HEK293T (cell line): ENCODE measurements around the gene TMEM151B.

Experiments used
- CTCF ChIA-PET: fragments of 350-600 bp; formaldehyde crosslinking; extraction: SDS; loops from one replicate; lab custom pipeline; 2021; ENCODE audit warnings: antibody characterized with exemption, inconsistent platforms; lab: Yijun Ruan, JAX
- POLR2A ChIA-PET: fragments of 350-600 bp; formaldehyde crosslinking; extraction: SDS; loops from one replicate; lab custom pipeline; 2020; ENCODE audit warnings: antibody characterized with exemption, inconsistent platforms; lab: Yijun Ruan, JAX
- DNase-seq: peaks from one replicate; pipeline ENCODE4 v3.0.0; 2012; ENCODE audit warnings: mixed read lengths; ENCODE audit errors: extremely low spot score
- ARNT ChIP-seq: fragments of 450-650 bp; IDR thresholded peaks from 2 replicates; pipeline ENCODE4 v1.6.1; 2017; ENCODE audit warnings: mild to moderate bottlenecking
- BHLHE40 ChIP-seq: fragments of 450-650 bp; IDR thresholded peaks from 2 replicates; pipeline ENCODE4 v1.6.1; 2016; ENCODE audit warnings: mild to moderate bottlenecking, moderate library complexity, borderline replicate concordance
- CTBP1 ChIP-seq: fragments of 450-650 bp; IDR thresholded peaks from 2 replicates; pipeline ENCODE4 v1.6.1; 2016; ENCODE audit warnings: borderline replicate concordance
- ELF4 ChIP-seq: fragments of 450-650 bp; IDR thresholded peaks from 2 replicates; pipeline ENCODE4 v1.6.1; 2017; ENCODE audit warnings: antibody characterized with exemption
- FOXA1 ChIP-seq: fragments of 450-650 bp; IDR thresholded peaks from 2 replicates; pipeline ENCODE4 v1.6.1; 2016; ENCODE audit warnings: mild to moderate bottlenecking
- FOXK2 ChIP-seq: fragments of 450-650 bp; IDR thresholded peaks from 2 replicates; pipeline ENCODE4 v1.6.1; 2016; ENCODE audit warnings: mild to moderate bottlenecking
- FOXM1 ChIP-seq: fragments of 450-650 bp; IDR thresholded peaks from 2 replicates; pipeline ENCODE4 v1.6.1; 2017; ENCODE audit warnings: mild to moderate bottlenecking, borderline replicate concordance
- HDGF ChIP-seq: fragments of 450-650 bp; IDR thresholded peaks from 2 replicates; pipeline ENCODE4 v1.6.1; 2017; ENCODE audit warnings: antibody characterized with exemption, borderline replicate concordance
- L3MBTL2 ChIP-seq: fragments of 450-650 bp; conservative IDR thresholded peaks from 2 replicates; pipeline ENCODE4 v1.6.1; 2016; ENCODE audit warnings: mild to moderate bottlenecking
- LEF1 ChIP-seq: fragments of 450-650 bp; IDR thresholded peaks from 2 replicates; pipeline ENCODE4 v1.6.1; 2017; ENCODE audit warnings: mild to moderate bottlenecking, borderline replicate concordance
- NFRKB ChIP-seq: fragments of 450-650 bp; IDR thresholded peaks from 2 replicates; pipeline ENCODE4 v1.6.1; 2016; ENCODE audit warnings: mild to moderate bottlenecking, moderate library complexity
- SP1 ChIP-seq: fragments of 450-650 bp; IDR thresholded peaks from 2 replicates; pipeline ENCODE4 v1.6.1; 2017
- SUZ12 ChIP-seq: fragments of 450-650 bp; IDR thresholded peaks from 2 replicates; pipeline ENCODE4 v1.6.1; 2016; ENCODE audit warnings: mild to moderate bottlenecking
- TARDBP ChIP-seq: fragments of 450-650 bp; IDR thresholded peaks from 2 replicates; pipeline ENCODE4 v1.6.1; 2016
- ZNF384 ChIP-seq: fragments of 450-650 bp; IDR thresholded peaks from 2 replicates; pipeline ENCODE4 v1.6.1; 2016
- TF ChIP-seq, protein P1 (sequence below): fragments of 450-650 bp; IDR thresholded peaks from 2 replicates; pipeline ENCODE4 v1.6.1; 2016

The TMEM151B gene

DNA sequence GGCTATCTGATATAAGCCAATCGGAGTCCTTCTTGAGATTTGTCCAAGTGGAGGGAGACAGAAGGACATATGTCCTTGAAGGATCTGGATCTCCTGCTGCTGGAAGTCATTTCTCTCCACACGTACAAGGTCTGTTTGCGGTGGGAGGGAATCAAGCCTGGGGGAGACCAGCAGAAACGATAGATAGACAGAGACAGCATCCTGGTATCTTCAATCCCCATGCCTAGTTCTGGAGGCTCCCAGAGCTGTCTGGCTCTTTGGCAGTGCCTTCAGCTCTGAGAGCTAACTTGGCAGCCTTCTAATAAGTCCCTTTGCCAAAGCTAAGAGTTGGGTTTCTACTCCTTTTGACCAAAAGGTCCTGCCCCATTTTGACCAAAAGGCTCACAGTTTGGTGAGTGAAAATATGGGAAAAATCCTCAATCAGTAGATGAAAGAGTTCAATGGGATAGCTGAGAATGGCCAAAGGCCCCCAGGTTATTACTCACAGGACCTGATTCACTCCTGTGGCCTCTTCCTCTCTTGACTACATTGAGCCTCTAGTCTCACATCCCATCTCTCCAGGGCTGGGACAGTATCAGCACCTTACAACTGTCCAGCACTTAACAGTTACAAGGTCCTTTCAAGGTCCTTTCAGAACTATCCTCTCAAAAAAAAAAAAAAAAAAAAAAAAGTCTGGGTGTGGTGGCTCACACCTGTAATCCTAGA lies 22.6 kb downstream of the TMEM151B start:
- no peak for TF ChIP-seq ZNF384
- no peak for TF ChIP-seq CTBP1
- DNase-seq, result no peak
- ChIA-PET POLR2A (interaction anchor here (0.9 to 2.3 kb wide), 7 partner anchors 8 to 46 kb away, joined by 3 to 7 read pairs (median 4); partner anchors contain the start of gene HSP90AB1), CTCF (no interaction called here)

GRCh38 chr6:44294832-44295791 lies 24.9 kb downstream of the TMEM151B start:
- POLR2A ChIA-PET, result interaction anchor here (0.6 to 1.6 kb wide), 7 partner anchors 9 to 92 kb away, joined by 3 to 11 read pairs (median 3); partner anchors contain the start of genes AARS2 and CDC5L
- no peak for TF ChIP-seq L3MBTL2
- no peak for TF ChIP-seq HDGF
- no peak for TF ChIP-seq ZNF384
- TF ChIP-seq FOXA1, result no peak
- no peak for TF ChIP-seq ELF4
- no peak for TF ChIP-seq TARDBP
- TF ChIP-seq SP1, result no peak
- TF ChIP-seq ARNT, result no peak
- no peak for TF ChIP-seq FOXM1
- TF ChIP-seq LEF1, result no peak
- no peak for TF ChIP-seq CTBP1
- TF ChIP-seq, protein P1, sequence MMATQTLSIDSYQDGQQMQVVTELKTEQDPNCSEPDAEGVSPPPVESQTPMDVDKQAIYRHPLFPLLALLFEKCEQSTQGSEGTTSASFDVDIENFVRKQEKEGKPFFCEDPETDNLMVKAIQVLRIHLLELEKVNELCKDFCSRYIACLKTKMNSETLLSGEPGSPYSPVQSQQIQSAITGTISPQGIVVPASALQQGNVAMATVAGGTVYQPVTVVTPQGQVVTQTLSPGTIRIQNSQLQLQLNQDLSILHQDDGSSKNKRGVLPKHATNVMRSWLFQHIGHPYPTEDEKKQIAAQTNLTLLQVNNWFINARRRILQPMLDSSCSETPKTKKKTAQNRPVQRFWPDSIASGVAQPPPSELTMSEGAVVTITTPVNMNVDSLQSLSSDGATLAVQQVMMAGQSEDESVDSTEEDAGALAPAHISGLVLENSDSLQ, result no peak
- CTCF ChIA-PET, result interaction anchor here (0.7 to 1.8 kb wide), 4 partner anchors 10 to 27 kb away, joined by 3 to 9 read pairs (median 6); no protein-coding TSS in a partner anchor
- DNase-seq, result no peak

GRCh38 chr6:44297063-44298038 lies 27.1 kb downstream of the TMEM151B start:
- POLR2A ChIA-PET, result interaction anchor here (0.6 to 1.6 kb wide), 3 partner anchors 12 to 33 kb away, joined by 3 read pairs; no protein-coding TSS in a partner anchor

GRCh38 chr6:44298055-44298803 lies 28.0 kb downstream of the TMEM151B start:
- no peak for TF ChIP-seq ELF4
- TF ChIP-seq SP1, result no peak
- no peak for TF ChIP-seq NFRKB
- TF ChIP-seq LEF1, result no peak
- TF ChIP-seq, protein P1, result no peak
- TF ChIP-seq FOXA1, result no peak
- TF ChIP-seq FOXK2, result no peak
- no peak for TF ChIP-seq BHLHE40
- TF ChIP-seq TARDBP, result no peak
- TF ChIP-seq ARNT, result no peak
- TF ChIP-seq HDGF, result no peak
- TF ChIP-seq SUZ12, result no peak
- no peak for TF ChIP-seq FOXM1
- DNase-seq, result no peak
- ChIA-PET POLR2A (interaction anchor here (0.6 to 1.1 kb wide), 2 partner anchors 11 to 20 kb away, joined by 3 read pairs; no protein-coding TSS in a partner anchor), CTCF (interaction anchor here (0.7 to 1.3 kb wide), 4 partner anchors 9 to 41 kb away, joined by 3 to 5 read pairs (median 4); partner anchors contain the start of gene AARS2)

More at GRCh38 chr6:44297063-44298038, 27.1 kb downstream of the TMEM151B start:
- peak; percentile 56 for DNase-seq
- CTCF ChIA-PET, result interaction anchor here (0.9 kb wide), 1 partner anchor 9 kb away, joined by 3 read pairs; no protein-coding TSS in a partner anchor
- TF ChIP-seq CTBP1, result no peak
- no peak for TF ChIP-seq FOXK2
- TF ChIP-seq ARNT, result no peak
- TF ChIP-seq LEF1, result no peak
- TF ChIP-seq SP1, result no peak
- no peak for TF ChIP-seq BHLHE40
- TF ChIP-seq FOXM1, result no peak
- TF ChIP-seq FOXA1, result no peak
- TF ChIP-seq, protein P1, result no peak
- no peak for TF ChIP-seq ELF4
- no peak for TF ChIP-seq TARDBP
- TF ChIP-seq SUZ12, result no peak
- TF ChIP-seq NFRKB, result no peak
- TF ChIP-seq HDGF, result no peak
- TF ChIP-seq ZNF384, result no peak

GRCh38 chr6:44298864-44299263 lies 28.6 kb downstream of the TMEM151B start:
- TF ChIP-seq NFRKB (no peak), ELF4 (no peak), SUZ12 (no peak), SP1 (no peak), FOXK2 (no peak), ARNT (no peak), LEF1 (no peak), L3MBTL2 (no peak), FOXA1 (no peak), FOXM1 (no peak), ZNF384 (no peak), TARDBP (no peak), HDGF (no peak)
- TF ChIP-seq, protein P1, result no peak
- ChIA-PET CTCF (interaction anchor here (0.6 to 1.3 kb wide), 5 partner anchors 9 to 121 kb away, joined by 3 to 5 read pairs (median 3); partner anchors contain the start of gene AARS2), POLR2A (interaction anchor here (0.9 kb wide), 1 partner anchor 14 kb away, joined by 6 read pairs; the partner anchor contains the start of gene AARS2)
- DNase-seq, result no peak
